Omental fat pad (tissue), 4 donors: ENCODE measurements around the gene HERC6. TPM values are rescaled to one million over a fixed set of nuclear protein-coding genes. Genes with fewer than 3 reads are reported as not detected.

Source experiments
- ATAC-seq: fragments of 150-250 bp; one replicate; pipeline ENCODE4 v1.9.1; 2016; ENCODE audit warnings: mild to moderate bottlenecking, moderate library complexity; ENCODE audit not compliant: low FRiP score
- DNase-seq: peaks from one replicate; pipeline ENCODE4 v3.0.0-alpha.2; 2019; ENCODE audit warnings: low spot score
- total RNA-seq, 4 donors: library from RNA; depleted of rRNA; stranded (reverse); fragments of >200 nt; gene quantifications; one replicate each; pipeline ENCODE4 v1.1.0, GENCODE V29; 2016
- TF ChIP-seq, protein P1 (sequence below), 3 donors: fragments of 450-650 bp; IDR thresholded peaks; one replicate each; pipeline ENCODE4 v1.5.1; 2016 to 2017; ENCODE audit warnings: antibody characterized with exemption in 3 of 3, mild to moderate bottlenecking in 3 of 3, moderate library complexity in 2 of 3

HERC6 gene
- total RNA-seq, 4 donors from 2014 or later: 3.1 to 21.6 (median 8.7) TPM

- no peak for ATAC-seq
- TF ChIP-seq, protein P1, sequence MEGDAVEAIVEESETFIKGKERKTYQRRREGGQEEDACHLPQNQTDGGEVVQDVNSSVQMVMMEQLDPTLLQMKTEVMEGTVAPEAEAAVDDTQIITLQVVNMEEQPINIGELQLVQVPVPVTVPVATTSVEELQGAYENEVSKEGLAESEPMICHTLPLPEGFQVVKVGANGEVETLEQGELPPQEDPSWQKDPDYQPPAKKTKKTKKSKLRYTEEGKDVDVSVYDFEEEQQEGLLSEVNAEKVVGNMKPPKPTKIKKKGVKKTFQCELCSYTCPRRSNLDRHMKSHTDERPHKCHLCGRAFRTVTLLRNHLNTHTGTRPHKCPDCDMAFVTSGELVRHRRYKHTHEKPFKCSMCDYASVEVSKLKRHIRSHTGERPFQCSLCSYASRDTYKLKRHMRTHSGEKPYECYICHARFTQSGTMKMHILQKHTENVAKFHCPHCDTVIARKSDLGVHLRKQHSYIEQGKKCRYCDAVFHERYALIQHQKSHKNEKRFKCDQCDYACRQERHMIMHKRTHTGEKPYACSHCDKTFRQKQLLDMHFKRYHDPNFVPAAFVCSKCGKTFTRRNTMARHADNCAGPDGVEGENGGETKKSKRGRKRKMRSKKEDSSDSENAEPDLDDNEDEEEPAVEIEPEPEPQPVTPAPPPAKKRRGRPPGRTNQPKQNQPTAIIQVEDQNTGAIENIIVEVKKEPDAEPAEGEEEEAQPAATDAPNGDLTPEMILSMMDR (IDR thresholded peaks at IDR 0.05): no peak
Measured at GRCh38 chr4:88396681-88397080, 18.0 kb downstream of the HERC6 start.

GRCh38 chr4:88398381-88398780 is 19.7 kb downstream of the HERC6 start:
- DNase-seq (no peak), ATAC-seq (no peak)
- TF ChIP-seq, protein P1 (IDR thresholded peaks at IDR 0.05): no peak

More at GRCh38 chr4:88396681-88397080, 18.0 kb downstream of the HERC6 start:
- DNase-seq: no peak

GRCh38 chr4:88409206-88409605 is 30.6 kb downstream of the HERC6 start:
- ATAC-seq (no peak), DNase-seq (no peak)
- TF ChIP-seq, protein P1 (IDR thresholded peaks at IDR 0.05): no peak

GRCh38 chr4:88409789-88410188 is 31.1 kb downstream of the HERC6 start:
- DNase-seq (no peak), ATAC-seq (no peak)
- TF ChIP-seq, protein P1 (IDR thresholded peaks at IDR 0.05): no peak

- ATAC-seq: no peak
- TF ChIP-seq, protein P1 (IDR thresholded peaks at IDR 0.05): no peak
- DNase-seq: no peak
Measured at GRCh38 chr4:88411491-88412096, 32.9 kb downstream of the HERC6 start.

GRCh38 chr4:88413801-88414200 is 35.1 kb downstream of the HERC6 start:
- ATAC-seq (no peak), DNase-seq (no peak)
- TF ChIP-seq, protein P1 (IDR thresholded peaks at IDR 0.05): no peak

DNA sequence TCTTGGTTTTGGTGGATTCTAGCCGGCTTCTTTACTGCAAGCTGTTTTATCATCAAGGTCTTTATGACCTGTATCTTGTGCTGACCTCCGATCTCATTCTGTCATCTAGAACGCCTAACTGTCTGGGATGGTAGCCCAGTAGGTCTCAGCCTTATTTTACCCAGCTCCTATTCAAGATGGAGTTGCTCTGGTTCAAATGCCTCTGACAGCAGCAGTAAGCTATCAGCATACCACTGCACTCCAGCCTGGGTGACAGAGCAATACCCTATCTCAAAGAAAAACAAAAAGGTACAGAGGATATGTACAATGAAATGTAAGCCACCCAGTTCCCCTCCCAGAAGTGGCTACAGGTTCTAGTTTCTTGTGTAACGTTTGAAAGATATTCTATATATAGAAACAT is 36.1 kb downstream of the HERC6 start:
- TF ChIP-seq, protein P1 (IDR thresholded peaks at IDR 0.05): no peak
- DNase-seq (no peak), ATAC-seq (no peak)
